Measurements from ENCODE around the gene SLC35F2.

- TF ChIP-seq KDM1A (IDR thresholded peaks at IDR 0.05; ENCODE audit: low read depth) (no peak), JUNB (IDR thresholded peaks at IDR 0.05) (no peak), POLR2A (IDR thresholded peaks at IDR 0.05; ENCODE audit: low read length) (no peak), MAX (IDR thresholded peaks at IDR 0.05) (no peak), SMC3 (IDR thresholded peaks at IDR 0.05) (no peak), CEBPB (IDR thresholded peaks at IDR 0.05) (no peak)
- TF ChIP-seq, protein P1, sequence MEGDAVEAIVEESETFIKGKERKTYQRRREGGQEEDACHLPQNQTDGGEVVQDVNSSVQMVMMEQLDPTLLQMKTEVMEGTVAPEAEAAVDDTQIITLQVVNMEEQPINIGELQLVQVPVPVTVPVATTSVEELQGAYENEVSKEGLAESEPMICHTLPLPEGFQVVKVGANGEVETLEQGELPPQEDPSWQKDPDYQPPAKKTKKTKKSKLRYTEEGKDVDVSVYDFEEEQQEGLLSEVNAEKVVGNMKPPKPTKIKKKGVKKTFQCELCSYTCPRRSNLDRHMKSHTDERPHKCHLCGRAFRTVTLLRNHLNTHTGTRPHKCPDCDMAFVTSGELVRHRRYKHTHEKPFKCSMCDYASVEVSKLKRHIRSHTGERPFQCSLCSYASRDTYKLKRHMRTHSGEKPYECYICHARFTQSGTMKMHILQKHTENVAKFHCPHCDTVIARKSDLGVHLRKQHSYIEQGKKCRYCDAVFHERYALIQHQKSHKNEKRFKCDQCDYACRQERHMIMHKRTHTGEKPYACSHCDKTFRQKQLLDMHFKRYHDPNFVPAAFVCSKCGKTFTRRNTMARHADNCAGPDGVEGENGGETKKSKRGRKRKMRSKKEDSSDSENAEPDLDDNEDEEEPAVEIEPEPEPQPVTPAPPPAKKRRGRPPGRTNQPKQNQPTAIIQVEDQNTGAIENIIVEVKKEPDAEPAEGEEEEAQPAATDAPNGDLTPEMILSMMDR (IDR thresholded peaks at IDR 0.05): no peak
- TF ChIP-seq, protein P2, sequence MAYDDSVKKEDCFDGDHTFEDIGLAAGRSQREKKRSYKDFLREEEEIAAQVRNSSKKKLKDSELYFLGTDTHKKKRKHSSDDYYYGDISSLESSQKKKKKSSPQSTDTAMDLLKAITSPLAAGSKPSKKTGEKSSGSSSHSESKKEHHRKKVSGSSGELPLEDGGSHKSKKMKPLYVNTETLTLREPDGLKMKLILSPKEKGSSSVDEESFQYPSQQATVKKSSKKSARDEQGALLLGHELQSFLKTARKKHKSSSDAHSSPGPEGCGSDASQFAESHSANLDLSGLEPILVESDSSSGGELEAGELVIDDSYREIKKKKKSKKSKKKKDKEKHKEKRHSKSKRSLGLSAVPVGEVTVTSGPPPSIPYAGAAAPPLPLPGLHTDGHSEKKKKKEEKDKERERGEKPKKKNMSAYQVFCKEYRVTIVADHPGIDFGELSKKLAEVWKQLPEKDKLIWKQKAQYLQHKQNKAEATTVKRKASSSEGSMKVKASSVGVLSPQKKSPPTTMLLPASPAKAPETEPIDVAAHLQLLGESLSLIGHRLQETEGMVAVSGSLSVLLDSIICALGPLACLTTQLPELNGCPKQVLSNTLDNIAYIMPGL (CRISPR knock-in tag; IDR thresholded peaks at IDR 0.05; ENCODE audit: borderline replicate concordance): no peak
- TF ChIP-seq, protein P3, sequence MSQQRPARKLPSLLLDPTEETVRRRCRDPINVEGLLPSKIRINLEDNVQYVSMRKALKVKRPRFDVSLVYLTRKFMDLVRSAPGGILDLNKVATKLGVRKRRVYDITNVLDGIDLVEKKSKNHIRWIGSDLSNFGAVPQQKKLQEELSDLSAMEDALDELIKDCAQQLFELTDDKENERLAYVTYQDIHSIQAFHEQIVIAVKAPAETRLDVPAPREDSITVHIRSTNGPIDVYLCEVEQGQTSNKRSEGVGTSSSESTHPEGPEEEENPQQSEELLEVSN (IDR thresholded peaks at IDR 0.05; ENCODE audit: borderline replicate concordance, low read depth): no peak
Observed at GRCh38 chr11:107780136-107780535, 78.5 kb downstream of the SLC35F2 start.

Measured in A549 (cell line).